ENCODE data around the gene PCDHB11.
A peak's percentile ranks its signal among the peaks of the same experiment; 100 is the strongest.

- TF ChIP-seq, protein P1, sequence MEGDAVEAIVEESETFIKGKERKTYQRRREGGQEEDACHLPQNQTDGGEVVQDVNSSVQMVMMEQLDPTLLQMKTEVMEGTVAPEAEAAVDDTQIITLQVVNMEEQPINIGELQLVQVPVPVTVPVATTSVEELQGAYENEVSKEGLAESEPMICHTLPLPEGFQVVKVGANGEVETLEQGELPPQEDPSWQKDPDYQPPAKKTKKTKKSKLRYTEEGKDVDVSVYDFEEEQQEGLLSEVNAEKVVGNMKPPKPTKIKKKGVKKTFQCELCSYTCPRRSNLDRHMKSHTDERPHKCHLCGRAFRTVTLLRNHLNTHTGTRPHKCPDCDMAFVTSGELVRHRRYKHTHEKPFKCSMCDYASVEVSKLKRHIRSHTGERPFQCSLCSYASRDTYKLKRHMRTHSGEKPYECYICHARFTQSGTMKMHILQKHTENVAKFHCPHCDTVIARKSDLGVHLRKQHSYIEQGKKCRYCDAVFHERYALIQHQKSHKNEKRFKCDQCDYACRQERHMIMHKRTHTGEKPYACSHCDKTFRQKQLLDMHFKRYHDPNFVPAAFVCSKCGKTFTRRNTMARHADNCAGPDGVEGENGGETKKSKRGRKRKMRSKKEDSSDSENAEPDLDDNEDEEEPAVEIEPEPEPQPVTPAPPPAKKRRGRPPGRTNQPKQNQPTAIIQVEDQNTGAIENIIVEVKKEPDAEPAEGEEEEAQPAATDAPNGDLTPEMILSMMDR (IDR thresholded peaks at IDR 0.05 in 2 of 3, conservative IDR thresholded peaks at IDR 0.05 in 1 of 3; ENCODE audit: insufficient read depth in 2 of 3, low read depth in 1 of 3, low read length in 3 of 3), result peak; percentile 18 to 39 (median 29); a peak in 4 of 6 replicates
- no peak for TF ChIP-seq KDM1A (IDR thresholded peaks at IDR 0.05)
- no peak for TF ChIP-seq ATF1 (CRISPR knock-in tag; IDR thresholded peaks at IDR 0.05)
- no peak for TF ChIP-seq ATF1 (tag; IDR thresholded peaks at IDR 0.05)
- TF ChIP-seq ZNF253 (CRISPR knock-in tag; conservative IDR thresholded peaks at IDR 0.05), result no peak
- no peak for TF ChIP-seq MXI1 (IDR thresholded peaks at IDR 0.05; ENCODE audit: low read depth, low read length)
- TF ChIP-seq ARID2 (IDR thresholded peaks at IDR 0.05), result no peak
- TF ChIP-seq NONO (IDR thresholded peaks at IDR 0.05; ENCODE audit: low read depth in 2 of 2, low read length in 1 of 2), result no peak
- TF ChIP-seq ZFP36 (IDR thresholded peaks at IDR 0.05; ENCODE audit: low read depth, low read length, partially characterized antibody), result no peak
- TF ChIP-seq SMARCC2 (IDR thresholded peaks at IDR 0.05; ENCODE audit: low read depth), result no peak
- TF ChIP-seq KAT7 (CRISPR knock-in tag; IDR thresholded peaks at IDR 0.05; ENCODE audit: borderline replicate concordance), result no peak
- no peak for TF ChIP-seq GATA2 (CRISPR knock-in tag; IDR thresholded peaks at IDR 0.05)
- TF ChIP-seq, protein P2, sequence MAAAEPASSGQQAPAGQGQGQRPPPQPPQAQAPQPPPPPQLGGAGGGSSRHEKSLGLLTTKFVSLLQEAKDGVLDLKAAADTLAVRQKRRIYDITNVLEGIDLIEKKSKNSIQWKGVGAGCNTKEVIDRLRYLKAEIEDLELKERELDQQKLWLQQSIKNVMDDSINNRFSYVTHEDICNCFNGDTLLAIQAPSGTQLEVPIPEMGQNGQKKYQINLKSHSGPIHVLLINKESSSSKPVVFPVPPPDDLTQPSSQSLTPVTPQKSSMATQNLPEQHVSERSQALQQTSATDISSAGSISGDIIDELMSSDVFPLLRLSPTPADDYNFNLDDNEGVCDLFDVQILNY (CRISPR knock-in tag; IDR thresholded peaks at IDR 0.05), result no peak
- TF ChIP-seq, protein P3, sequence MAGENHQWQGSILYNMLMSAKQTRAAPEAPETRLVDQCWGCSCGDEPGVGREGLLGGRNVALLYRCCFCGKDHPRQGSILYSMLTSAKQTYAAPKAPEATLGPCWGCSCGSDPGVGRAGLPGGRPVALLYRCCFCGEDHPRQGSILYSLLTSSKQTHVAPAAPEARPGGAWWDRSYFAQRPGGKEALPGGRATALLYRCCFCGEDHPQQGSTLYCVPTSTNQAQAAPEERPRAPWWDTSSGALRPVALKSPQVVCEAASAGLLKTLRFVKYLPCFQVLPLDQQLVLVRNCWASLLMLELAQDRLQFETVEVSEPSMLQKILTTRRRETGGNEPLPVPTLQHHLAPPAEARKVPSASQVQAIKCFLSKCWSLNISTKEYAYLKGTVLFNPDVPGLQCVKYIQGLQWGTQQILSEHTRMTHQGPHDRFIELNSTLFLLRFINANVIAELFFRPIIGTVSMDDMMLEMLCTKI (IDR thresholded peaks at IDR 0.05; ENCODE audit: partially characterized antibody), result no peak
These were observed 43.7 kb upstream of the PCDHB11 start for GRCh38 chr5:141155540-141156374.
